Lower leg skin (tissue), 4 donors: Measurements from ENCODE around the gene DPP6. TPM values are rescaled to one million over a fixed set of nuclear protein-coding genes. Genes with fewer than 3 reads are reported as not detected.

Source experiments
- DNase-seq, 2 donors: peaks; one replicate each; pipeline ENCODE4 v3.0.0-alpha.2; 2019; ENCODE audit warnings: low spot score in 2 of 2
- H3K4me3 ChIP-seq: fragments of 200-600 bp; sonication (generic); 2 replicates; pipeline ENCODE4 v1.5.1; 2017; ENCODE audit warnings: mild to moderate bottlenecking, low read depth; ENCODE audit not compliant: poor library complexity, severe bottlenecking
- CTCF ChIP-seq, 3 donors: fragments of 450-650 bp; IDR thresholded peaks; one replicate each; pipeline ENCODE4 v1.5.1; 2016; ENCODE audit warnings: antibody characterized with exemption in 3 of 3, mild to moderate bottlenecking in 3 of 3, moderate library complexity in 2 of 3
- POLR2A ChIP-seq, 2 donors: fragments of 450-650 bp; IDR thresholded peaks; one replicate each; pipeline ENCODE4 v1.6.1; 2016 to 2017; ENCODE audit warnings: antibody characterized with exemption in 2 of 2, mild to moderate bottlenecking in 1 of 2, moderate library complexity in 1 of 2
- WGBS, 2 donors: methylation state at CpG; one replicate each; pipeline ENCODE4 v1.1.5; 2018; 5-methylcytosine and 5-hydroxymethylcytosine counted together
- intact Hi-C: fragments of 100-400 bp; cut with DNase I; formaldehyde crosslinking; loops from one replicate; pipeline ENCODE4 v1.15.0; 2023; ENCODE audit warnings: low total_unique reads
- total RNA-seq, 4 donors: library from RNA; depleted of rRNA; stranded (reverse); fragments of >200 nt; gene quantifications; one replicate each; pipeline ENCODE4 v1.1.0, GENCODE V29; 2016

Gene DPP6
- total RNA-seq, 4 donors from 2014 or later: 1.0 to 4.5 (median 2.9) TPM

GRCh38 chr7:154217688-154218340 lies 165.6 kb downstream of the DPP6 start:
- no peak for TF ChIP-seq CTCF (IDR thresholded peaks at IDR 0.05)
- no peak for TF ChIP-seq POLR2A (IDR thresholded peaks at IDR 0.05)
- no peak overlapping the region for H3K4me3 ChIP-seq
- 67 to 69% methylated on average over 7 of the region's 7 CpGs for WGBS, 2 donors
- intact Hi-C loops: no loop called here
- DNase-seq: peak in 1 of 2 donors; percentile 57

DNA sequence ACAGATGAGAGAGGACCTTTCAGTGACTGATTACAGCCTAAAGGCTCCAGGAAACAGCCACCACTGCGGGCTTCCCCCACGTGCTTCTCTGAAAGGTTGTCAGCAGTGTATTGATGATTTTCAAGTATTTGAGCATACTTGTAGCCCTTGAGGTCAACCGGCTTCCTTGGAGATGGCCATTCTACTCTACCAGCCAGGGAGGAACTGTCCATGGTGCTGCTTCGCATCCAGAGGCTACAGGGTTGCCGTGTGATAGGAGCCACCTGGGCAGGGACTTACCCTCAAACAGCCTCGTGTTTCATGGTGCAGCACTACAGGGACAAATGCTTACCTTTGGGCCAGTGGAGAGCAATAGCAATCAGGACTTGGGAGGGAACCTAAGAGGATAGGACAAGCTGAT lies 179.5 kb downstream of the DPP6 start:
- no peak overlapping the region for H3K4me3 ChIP-seq
- TF ChIP-seq CTCF (IDR thresholded peaks at IDR 0.05) (no peak), POLR2A (IDR thresholded peaks at IDR 0.05) (no peak)
- 37 to 40% methylated on average over 6 of the region's 6 CpGs for WGBS, 2 donors
- intact Hi-C loops: no loop called here
- no peak for DNase-seq

DNA sequence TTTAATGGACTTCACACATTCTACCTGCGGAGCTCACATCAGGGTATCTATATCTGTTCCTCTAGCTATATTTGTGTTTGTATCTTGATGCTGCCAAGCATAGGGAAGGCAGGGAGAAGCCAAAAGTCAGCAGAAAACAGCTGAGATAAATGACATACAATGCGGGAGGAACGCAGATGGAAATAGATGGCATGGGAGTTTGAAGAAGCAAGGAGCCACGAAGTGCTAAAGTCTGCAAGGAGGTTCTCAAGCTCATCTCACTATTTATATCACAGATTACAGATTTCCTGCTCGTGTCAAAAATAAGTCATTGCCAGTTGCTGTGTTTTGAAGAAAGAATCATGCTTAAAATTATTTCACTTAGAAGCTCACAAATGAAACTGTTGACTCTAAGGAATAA lies 180.5 kb downstream of the DPP6 start:
- WGBS, 2 donors: 74 to 77% methylated on average over 5 of the region's 5 CpGs
- no peak for TF ChIP-seq POLR2A (IDR thresholded peaks at IDR 0.05)
- TF ChIP-seq CTCF (IDR thresholded peaks at IDR 0.05): no peak
- no peak for DNase-seq
- intact Hi-C loops: no loop called here
- H3K4me3 ChIP-seq: no peak overlapping the region

GRCh38 chr7:154241988-154242387 lies 189.8 kb downstream of the DPP6 start:
- no peak for DNase-seq
- TF ChIP-seq CTCF (IDR thresholded peaks at IDR 0.05): no peak
- no peak for TF ChIP-seq POLR2A (IDR thresholded peaks at IDR 0.05)
- H3K4me3 ChIP-seq: no peak overlapping the region
- 75 to 94% methylated on average over 3 of the region's 3 CpGs for WGBS, 2 donors
- intact Hi-C loops: no loop called here

DNA sequence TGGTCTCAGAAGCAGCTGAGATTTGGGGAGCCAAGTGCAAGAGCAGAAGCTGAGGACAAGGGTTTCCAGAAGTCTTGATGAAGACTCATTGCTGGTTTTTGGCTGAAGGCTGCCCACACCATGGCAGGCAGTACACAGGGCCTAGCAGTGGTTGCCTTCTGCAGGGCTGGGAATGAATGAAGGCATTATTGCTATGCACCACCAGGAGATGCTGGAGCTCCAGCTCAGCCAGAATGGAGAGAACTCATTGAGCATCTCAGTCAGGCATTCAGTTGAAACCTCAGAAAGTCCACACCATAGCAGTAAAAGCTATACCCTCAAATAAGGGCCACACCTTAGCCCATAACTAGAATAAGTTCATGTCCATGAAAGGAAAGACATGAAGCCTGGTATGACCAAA lies 190.5 kb downstream of the DPP6 start:
- TF ChIP-seq CTCF (IDR thresholded peaks at IDR 0.05) (no peak), POLR2A (IDR thresholded peaks at IDR 0.05) (no peak)
- no peak overlapping the region for H3K4me3 ChIP-seq
- intact Hi-C loops: no loop called here
- no peak for DNase-seq

DNA sequence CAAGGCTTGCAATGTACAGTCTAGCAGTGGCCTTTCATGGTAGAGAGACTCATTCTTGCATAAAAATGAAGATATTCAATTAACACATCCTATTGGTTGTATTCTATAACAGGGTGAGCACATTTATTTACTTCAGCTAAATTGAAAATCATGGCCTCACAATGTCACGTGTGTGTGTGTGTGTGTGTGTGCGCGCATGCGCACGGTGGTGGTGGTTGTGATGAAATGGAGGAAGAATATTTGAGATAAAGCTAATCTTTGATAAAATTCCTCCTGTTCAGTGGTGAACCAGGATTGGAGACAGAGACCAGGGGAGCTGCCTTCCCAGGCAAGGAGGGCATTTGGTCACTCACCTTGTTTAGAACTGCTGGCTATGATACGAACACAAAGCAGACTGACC lies 199.8 kb downstream of the DPP6 start:
- intact Hi-C loops: no loop called here
- no peak for DNase-seq
- 85 to 94% methylated on average over 6 of the region's 6 CpGs for WGBS, 2 donors
- H3K4me3 ChIP-seq: no peak overlapping the region
- TF ChIP-seq POLR2A (IDR thresholded peaks at IDR 0.05): no peak
- TF ChIP-seq CTCF (IDR thresholded peaks at IDR 0.05): no peak
